ENCODE measurements around the gene ZNF524.

DNA sequence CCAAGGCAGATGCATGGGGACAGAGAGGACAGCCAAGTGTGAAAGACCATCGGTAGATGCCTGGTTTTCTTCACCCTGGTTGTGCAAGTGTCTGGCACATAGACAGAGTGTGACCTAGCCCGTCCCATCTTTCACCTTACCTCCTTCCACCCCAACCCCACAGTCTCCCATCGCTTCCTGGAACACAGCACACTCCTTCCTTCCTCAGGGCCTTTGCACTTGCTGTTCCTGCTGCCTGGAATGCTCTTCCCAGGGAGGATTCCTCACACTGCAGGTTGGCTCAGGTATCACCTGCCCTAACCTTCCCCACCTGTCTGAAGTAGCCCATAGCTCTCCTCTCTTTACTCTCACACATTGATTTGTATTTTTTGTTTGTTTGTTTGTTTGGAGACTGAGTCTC lies 3.8 kb upstream of the ZNF524 start:
- TF ChIP-seq, protein P1, sequence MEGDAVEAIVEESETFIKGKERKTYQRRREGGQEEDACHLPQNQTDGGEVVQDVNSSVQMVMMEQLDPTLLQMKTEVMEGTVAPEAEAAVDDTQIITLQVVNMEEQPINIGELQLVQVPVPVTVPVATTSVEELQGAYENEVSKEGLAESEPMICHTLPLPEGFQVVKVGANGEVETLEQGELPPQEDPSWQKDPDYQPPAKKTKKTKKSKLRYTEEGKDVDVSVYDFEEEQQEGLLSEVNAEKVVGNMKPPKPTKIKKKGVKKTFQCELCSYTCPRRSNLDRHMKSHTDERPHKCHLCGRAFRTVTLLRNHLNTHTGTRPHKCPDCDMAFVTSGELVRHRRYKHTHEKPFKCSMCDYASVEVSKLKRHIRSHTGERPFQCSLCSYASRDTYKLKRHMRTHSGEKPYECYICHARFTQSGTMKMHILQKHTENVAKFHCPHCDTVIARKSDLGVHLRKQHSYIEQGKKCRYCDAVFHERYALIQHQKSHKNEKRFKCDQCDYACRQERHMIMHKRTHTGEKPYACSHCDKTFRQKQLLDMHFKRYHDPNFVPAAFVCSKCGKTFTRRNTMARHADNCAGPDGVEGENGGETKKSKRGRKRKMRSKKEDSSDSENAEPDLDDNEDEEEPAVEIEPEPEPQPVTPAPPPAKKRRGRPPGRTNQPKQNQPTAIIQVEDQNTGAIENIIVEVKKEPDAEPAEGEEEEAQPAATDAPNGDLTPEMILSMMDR (IDR thresholded peaks at IDR 0.05), result no peak
- TF ChIP-seq POLR2A (IDR thresholded peaks at IDR 0.05), result no peak
